ENCODE results near the gene RAB36.

- no peak for TF ChIP-seq POLR2AphosphoS5 (IDR thresholded peaks at IDR 0.05)
- no peak for TF ChIP-seq CTCF (IDR thresholded peaks at IDR 0.05)
Observed at GRCh38 chr22:23113067-23113846, 32.0 kb upstream of the RAB36 start.
